GM12864 (cell line): ENCODE data around the gene GPC5.

Source experiments
- DNase-seq: peaks from one replicate; pipeline ENCODE4 v3.0.0-alpha.2; 2011; ENCODE audit warnings: low read depth
- H3K4me3 ChIP-seq: 2 replicates; pipeline ENCODE4 v1.5.1; 2011; ENCODE audit warnings: mild to moderate bottlenecking, low read depth, low read length, control low read depth
- TF ChIP-seq, protein P1 (sequence below): IDR thresholded peaks from 2 replicates; pipeline ENCODE4 v1.5.1; 2011; ENCODE audit warnings: low read depth, mild to moderate bottlenecking, moderate library complexity, low read length, control low read depth, inconsistent platforms; ENCODE audit errors: missing control alignments

The GPC5 gene

DNA sequence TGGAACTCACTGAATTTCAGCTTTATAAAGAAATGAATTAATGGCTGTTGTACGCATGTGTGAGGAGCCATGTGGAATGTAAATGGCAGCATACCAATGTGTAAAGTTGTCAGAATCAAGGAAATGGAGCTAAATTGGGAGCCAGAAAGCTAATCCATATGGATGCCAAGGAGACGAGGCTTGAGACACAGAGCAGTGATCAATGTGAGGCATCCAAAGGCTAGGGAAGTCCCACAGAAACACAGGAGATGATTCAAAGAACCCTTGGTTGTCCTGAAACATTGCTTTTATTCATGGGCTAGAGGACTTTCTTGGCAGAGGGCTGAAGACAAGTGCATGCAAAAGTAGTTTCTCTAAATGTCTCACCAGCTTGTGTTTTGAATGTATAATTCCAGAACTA, 1271.7 kb downstream of the GPC5 start:
- TF ChIP-seq, protein P1, sequence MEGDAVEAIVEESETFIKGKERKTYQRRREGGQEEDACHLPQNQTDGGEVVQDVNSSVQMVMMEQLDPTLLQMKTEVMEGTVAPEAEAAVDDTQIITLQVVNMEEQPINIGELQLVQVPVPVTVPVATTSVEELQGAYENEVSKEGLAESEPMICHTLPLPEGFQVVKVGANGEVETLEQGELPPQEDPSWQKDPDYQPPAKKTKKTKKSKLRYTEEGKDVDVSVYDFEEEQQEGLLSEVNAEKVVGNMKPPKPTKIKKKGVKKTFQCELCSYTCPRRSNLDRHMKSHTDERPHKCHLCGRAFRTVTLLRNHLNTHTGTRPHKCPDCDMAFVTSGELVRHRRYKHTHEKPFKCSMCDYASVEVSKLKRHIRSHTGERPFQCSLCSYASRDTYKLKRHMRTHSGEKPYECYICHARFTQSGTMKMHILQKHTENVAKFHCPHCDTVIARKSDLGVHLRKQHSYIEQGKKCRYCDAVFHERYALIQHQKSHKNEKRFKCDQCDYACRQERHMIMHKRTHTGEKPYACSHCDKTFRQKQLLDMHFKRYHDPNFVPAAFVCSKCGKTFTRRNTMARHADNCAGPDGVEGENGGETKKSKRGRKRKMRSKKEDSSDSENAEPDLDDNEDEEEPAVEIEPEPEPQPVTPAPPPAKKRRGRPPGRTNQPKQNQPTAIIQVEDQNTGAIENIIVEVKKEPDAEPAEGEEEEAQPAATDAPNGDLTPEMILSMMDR: no peak
- DNase-seq: no peak
- no peak overlapping the region for H3K4me3 ChIP-seq

DNA sequence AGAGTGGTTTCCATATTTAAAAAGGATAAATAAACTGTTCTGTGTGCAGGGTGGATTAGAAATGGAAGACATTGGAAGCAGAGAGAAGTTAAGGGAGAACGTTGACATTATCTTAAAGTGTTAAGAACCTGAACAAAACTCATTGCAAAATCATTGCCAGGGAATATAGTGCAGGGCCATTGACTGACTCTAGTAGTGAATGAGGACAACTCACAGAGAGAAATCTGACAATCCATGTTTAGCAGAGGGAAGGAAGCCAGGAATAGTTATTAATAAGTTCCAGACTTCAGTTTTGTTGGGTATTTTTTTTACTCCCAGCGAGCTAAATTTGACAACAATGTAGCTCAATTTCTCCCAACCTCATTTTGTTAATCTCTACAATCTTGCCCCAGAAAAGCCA, 1273.4 kb downstream of the GPC5 start:
- no peak for DNase-seq
- no peak overlapping the region for H3K4me3 ChIP-seq
- TF ChIP-seq, protein P1: no peak

DNA sequence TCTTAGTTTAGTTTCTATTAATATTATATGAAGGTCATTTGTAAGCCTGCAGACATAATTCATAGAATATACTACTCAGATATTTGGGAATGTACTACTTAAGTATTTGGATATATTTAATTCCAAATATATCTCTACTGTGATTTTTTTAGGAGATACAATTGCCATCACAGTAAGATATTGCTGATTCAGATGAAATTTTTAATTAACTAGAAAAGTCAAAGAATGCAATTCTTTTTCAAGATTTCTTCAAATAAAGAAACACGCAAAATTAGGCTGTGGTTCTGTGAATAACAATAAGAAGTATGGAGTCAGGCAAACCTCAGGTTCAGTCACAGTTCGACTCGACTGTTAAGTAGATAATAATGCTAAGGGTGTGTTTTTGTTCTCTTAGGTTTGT, 1277.8 kb downstream of the GPC5 start:
- H3K4me3 ChIP-seq: no peak overlapping the region
- TF ChIP-seq, protein P1: no peak
- no peak for DNase-seq

DNA sequence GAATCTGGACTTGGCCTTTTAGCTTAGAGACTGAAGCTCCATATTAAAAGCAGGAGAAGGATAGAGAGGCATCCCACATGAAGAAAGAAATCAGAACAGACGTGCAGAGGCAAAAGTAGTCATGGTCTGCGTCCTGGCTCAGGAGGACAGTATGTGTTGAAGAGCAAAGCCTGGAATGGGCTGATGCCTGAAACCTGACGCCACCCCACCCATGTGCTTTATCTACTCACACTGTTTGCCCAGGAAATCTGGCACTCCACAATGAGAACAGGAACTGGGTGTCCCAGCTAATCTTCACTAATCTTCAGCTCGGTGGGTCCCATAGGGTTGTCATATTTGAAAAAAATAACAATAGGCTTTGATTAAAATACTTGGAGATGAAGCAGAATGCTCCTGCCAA, 1279.2 kb downstream of the GPC5 start:
- no peak for DNase-seq
- TF ChIP-seq, protein P1: no peak
- no peak overlapping the region for H3K4me3 ChIP-seq

DNA sequence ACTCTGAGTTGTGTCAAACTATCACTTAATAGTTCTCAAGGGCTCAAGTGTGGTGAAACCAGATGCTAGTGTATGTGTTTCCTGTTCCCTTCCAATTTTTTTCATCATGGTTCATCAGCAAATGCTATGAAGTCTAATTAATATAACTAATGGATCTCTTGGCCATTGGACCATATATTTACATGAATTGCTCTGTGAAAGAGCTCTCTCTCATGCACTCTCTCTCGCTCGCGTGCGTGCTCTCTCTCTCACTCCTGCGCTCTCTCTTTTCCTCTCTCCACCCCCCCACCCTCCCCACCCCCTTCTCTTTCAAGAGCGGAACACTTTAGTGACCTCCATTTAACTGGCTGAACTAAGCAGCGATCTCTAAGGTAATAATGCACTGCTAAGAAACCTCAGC, 1281.2 kb downstream of the GPC5 start:
- TF ChIP-seq, protein P1: no peak
- no peak for DNase-seq
- no peak overlapping the region for H3K4me3 ChIP-seq

DNA sequence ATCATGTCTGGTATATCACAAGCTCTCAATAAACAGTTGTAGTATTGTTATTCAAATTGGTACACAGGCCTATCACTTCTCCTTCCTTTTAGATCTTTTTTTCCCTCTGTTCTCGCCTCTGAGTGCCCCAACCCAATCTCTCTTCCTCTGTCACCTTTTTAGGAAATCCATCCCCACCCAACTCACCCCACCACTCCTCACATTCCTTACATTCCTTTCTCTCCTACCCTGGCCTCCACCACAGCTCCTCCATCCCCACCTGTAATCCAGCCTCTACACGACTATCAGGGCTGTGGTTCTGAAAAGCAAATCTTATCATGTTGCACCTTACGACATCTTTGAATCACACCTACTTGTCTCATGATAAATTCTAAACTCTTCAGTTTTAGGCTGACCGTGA, 1282.8 kb downstream of the GPC5 start:
- TF ChIP-seq, protein P1: no peak
- DNase-seq: no peak
- H3K4me3 ChIP-seq: no peak overlapping the region

DNA sequence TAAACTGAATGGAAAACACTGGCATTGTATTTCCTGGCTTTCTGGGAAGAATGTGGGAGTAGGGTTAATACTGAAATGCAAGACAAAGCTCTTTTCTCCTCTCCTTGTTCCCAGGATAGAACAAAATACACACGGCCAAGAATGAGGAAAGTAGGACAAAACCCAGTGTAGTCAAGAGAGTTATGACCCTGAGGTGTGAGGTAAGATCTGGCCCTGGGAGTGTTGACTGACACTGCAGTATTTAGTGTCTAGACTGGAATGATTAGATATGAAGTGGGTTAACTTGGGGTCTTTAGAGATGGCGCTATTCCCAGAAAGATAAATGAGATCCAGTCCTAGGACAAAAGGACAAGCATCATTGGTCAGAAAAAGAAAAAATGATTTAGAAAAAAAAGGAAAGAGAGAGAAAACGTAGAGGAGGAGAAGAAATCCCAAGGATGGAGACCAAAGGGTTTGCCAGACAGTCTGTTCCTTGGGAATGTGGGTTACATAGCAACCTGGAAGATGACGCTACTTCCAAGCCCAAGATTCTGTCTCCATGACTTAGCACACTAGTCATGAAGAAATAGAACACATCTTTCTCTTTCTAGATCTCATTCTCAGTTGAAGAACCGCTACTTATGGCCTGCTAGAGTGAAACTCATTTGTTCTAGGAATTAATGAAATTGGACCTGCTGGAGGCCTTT, 1284.6 kb downstream of the GPC5 start:
- H3K4me3 ChIP-seq: no peak overlapping the region
- TF ChIP-seq, protein P1: no peak
- no peak for DNase-seq
